Neural cell (in vitro differentiated cells): ENCODE results near the gene ARL4A. TPM values are rescaled to one million over a fixed set of nuclear protein-coding genes. Genes with fewer than 3 reads are reported as not detected.

Source experiments
- H2AFZ ChIP-seq: fragments of 200-600, 300-800 bp; sonication (generic), shearing (Covaris generic); 2 replicates; pipeline ENCODE4 v1.6.0; 2014; ENCODE audit warnings: low read depth, mild to moderate bottlenecking, antibody characterized with exemption, low read length, moderate library complexity
- H3F3A ChIP-seq: fragments of 200-600 bp; shearing (Covaris generic); 2 replicates; pipeline ENCODE4 v1.6.1; 2016; ENCODE audit warnings: mild to moderate bottlenecking, moderate library complexity, mixed read lengths, antibody characterized with exemption, low read length; ENCODE audit not compliant: insufficient read depth, poor library complexity, severe bottlenecking
- H3K27ac ChIP-seq: fragments of 200-600, 300-800 bp; sonication (generic), shearing (Covaris generic); 2 replicates; pipeline ENCODE4 v1.5.1; 2014; ENCODE audit warnings: mild to moderate bottlenecking, low read length, moderate library complexity
- H3K27me3 ChIP-seq: fragments of 300-800, 200-600 bp; sonication (generic), shearing (Covaris generic); 2 replicates; pipeline ENCODE4 v1.6.0; 2014; ENCODE audit warnings: mild to moderate bottlenecking, low read depth, low read length, moderate library complexity; ENCODE audit not compliant: insufficient read depth
- H3K36me3 ChIP-seq: fragments of 300-800, 200-600 bp; sonication (generic), shearing (Covaris generic); 2 replicates; pipeline ENCODE4 v1.5.1; 2014; ENCODE audit warnings: mild to moderate bottlenecking, antibody characterized with exemption, low read length, moderate library complexity; ENCODE audit not compliant: insufficient read depth
- H3K4me2 ChIP-seq: fragments of 300-800, 200-600 bp; sonication (generic), shearing (Covaris generic); 2 replicates; pipeline ENCODE4 v1.6.0; 2014; ENCODE audit warnings: mild to moderate bottlenecking, low read length
- H3K4me3 ChIP-seq: fragments of 300-800, 200-600 bp; sonication (generic), shearing (Covaris generic); 2 replicates; pipeline ENCODE4 v1.5.1; 2014; ENCODE audit warnings: mild to moderate bottlenecking, low read length, moderate library complexity
- H3K79me2 ChIP-seq: fragments of 200-600 bp; shearing (Covaris generic); replicated peaks from 2 replicates; pipeline ENCODE4 v1.6.0; 2014; ENCODE audit warnings: mild to moderate bottlenecking, low read length, moderate library complexity; ENCODE audit not compliant: insufficient read depth
- H3K9ac ChIP-seq: fragments of 300-800, 200-600 bp; sonication (generic), shearing (Covaris generic); 2 replicates; pipeline ENCODE4 v1.6.1; 2016; ENCODE audit warnings: mild to moderate bottlenecking, low read length, mixed read lengths
- H3K9me2 ChIP-seq: fragments of 200-600 bp; shearing (Covaris generic); 2 replicates; pipeline ENCODE4 v1.6.1; 2016; ENCODE audit warnings: mild to moderate bottlenecking, low read length, mixed read lengths; ENCODE audit not compliant: insufficient read depth
- H3K9me3 ChIP-seq: fragments of 200-600, 300-800 bp; sonication (generic), shearing (Covaris generic); 2 replicates; pipeline ENCODE4 v1.6.1; 2016; ENCODE audit warnings: mild to moderate bottlenecking, mixed run types, low read length, moderate library complexity, mixed read lengths
- H4K20me1 ChIP-seq: fragments of 200-600 bp; shearing (Covaris generic); 2 replicates; pipeline ENCODE4 v1.6.1; 2016; ENCODE audit warnings: mild to moderate bottlenecking, mixed run types; ENCODE audit not compliant: insufficient read depth
- CTCF ChIP-seq: fragments of 450-650 bp; IDR thresholded peaks from 2 replicates; pipeline ENCODE4 v1.5.1; 2014; ENCODE audit warnings: antibody characterized with exemption, mild to moderate bottlenecking, moderate library complexity; ENCODE audit not compliant: poor library complexity, severe bottlenecking
- EP300 ChIP-seq: fragments of 450-650 bp; conservative IDR thresholded peaks from 2 replicates; pipeline ENCODE4 v1.6.1; 2014; ENCODE audit warnings: antibody characterized with exemption, mild to moderate bottlenecking, moderate library complexity; ENCODE audit not compliant: poor library complexity, severe bottlenecking
- EZH2 ChIP-seq: fragments of 200-600, 300-800 bp; shearing (Covaris generic), sonication (generic); IDR thresholded peaks from 2 replicates; pipeline ENCODE4 v1.6.1; 2014; ENCODE audit warnings: antibody characterized with exemption, low read length, borderline replicate concordance, mild to moderate bottlenecking; ENCODE audit not compliant: insufficient read depth, poor library complexity, severe bottlenecking
- MXI1 ChIP-seq: fragments of 450-650 bp; conservative IDR thresholded peaks from 2 replicates; pipeline ENCODE4 v1.6.1; 2014; ENCODE audit warnings: antibody characterized with exemption, mild to moderate bottlenecking; ENCODE audit not compliant: poor library complexity, severe bottlenecking
- POLR2AphosphoS5 ChIP-seq: IDR thresholded peaks from 2 replicates; pipeline ENCODE4 v1.6.1; 2012
- RAD21 ChIP-seq: fragments of 450-650 bp; conservative IDR thresholded peaks from 2 replicates; pipeline ENCODE4 v1.6.1; 2014; ENCODE audit warnings: antibody characterized with exemption, mild to moderate bottlenecking, moderate library complexity
- REST ChIP-seq: IDR thresholded peaks from 2 replicates; pipeline ENCODE4 v1.6.1; 2012; ENCODE audit warnings: borderline replicate concordance
- SMC3 ChIP-seq: fragments of 450-650 bp; conservative IDR thresholded peaks from 2 replicates; pipeline ENCODE4 v1.6.1; 2014; ENCODE audit warnings: antibody characterized with exemption, mild to moderate bottlenecking, moderate library complexity; ENCODE audit not compliant: poor library complexity
- TAF1 ChIP-seq: IDR thresholded peaks from 2 replicates; pipeline ENCODE4 v1.6.1; 2012; ENCODE audit warnings: low read depth
- polyA plus RNA-seq: library from polyadenylated mRNA; depleted of rRNA; stranded (reverse); fragments of >200 nt; gene quantifications from 2 replicates; pipeline ENCODE4 v1.2.3, GENCODE V29; 2014

The ARL4A gene
- polyA plus RNA-seq, 1 donor from 2014 or later = 10.9 TPM

GRCh38 chr7:12708314-12708713 is 20.9 kb downstream of the ARL4A start:
- Histone ChIP-seq H4K20me1 (no peaks in the 10 kb centered on the region), H3K9ac (no peak overlapping the region), H2AFZ (no peak overlapping the region), H3K36me3 (no peaks in the 10 kb centered on the region), H3K27me3 (peaks cover 3% of the 10 kb centered on the region), H3F3A (no peaks in the 10 kb centered on the region), H3K9me3 (no peaks in the 10 kb centered on the region), H3K4me2 (no peak overlapping the region), H3K79me2 (no peaks in the 10 kb centered on the region), H3K27ac (no peak overlapping the region), H3K9me2 (no peaks in the 10 kb centered on the region), H3K4me3 (no peak overlapping the region)
- TF ChIP-seq POLR2AphosphoS5 (no peak), EP300 (no peak), EZH2 (no peak), SMC3 (no peak), MXI1 (no peak), RAD21 (no peak), CTCF (no peak), TAF1 (no peak), REST (no peak)

DNA sequence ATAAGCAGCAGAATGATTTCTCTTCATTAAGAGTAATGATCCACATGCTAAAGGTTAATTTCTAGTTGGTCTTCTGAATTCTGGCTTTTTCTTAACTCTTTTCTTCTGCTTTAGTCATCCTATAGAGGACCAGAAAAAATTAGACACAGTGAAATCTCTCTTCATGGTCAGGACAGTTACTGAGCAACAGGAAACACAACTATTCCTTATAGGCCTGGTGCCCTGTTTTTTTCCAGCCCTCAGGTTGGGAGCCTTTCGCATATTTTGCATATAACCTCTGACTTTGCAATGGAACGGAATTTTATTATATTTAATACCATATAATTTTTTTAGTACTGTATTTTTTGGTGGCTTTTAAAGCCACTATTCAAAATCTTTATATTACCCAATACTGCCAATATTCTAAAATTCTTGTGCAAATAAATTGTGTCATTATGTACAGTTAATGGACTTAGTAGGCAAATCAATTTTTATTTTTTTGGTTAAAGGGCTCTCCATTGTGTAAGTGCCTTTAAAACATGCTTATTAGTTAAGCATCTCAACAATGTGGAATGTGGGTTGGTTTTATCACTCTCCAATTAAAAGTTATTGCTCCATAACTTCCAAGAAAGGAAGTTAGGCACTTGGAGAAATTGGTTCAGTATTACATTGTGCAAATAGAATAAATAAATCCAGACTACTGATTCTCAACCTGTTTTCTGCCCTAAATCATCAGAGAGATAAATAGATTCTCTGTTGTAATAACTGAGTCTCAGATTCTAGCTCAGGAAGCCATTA is 22.5 kb downstream of the ARL4A start:
- Histone ChIP-seq H3K9ac (no peak overlapping the region), H3K27me3 (peaks cover 6% of the 10 kb centered on the region), H3K27ac (no peak overlapping the region), H3K36me3 (no peaks in the 10 kb centered on the region), H3K9me2 (no peaks in the 10 kb centered on the region), H3K4me2 (no peak overlapping the region), H3F3A (no peaks in the 10 kb centered on the region), H3K4me3 (no peak overlapping the region), H3K79me2 (no peaks in the 10 kb centered on the region), H2AFZ (no peak overlapping the region), H3K9me3 (no peaks in the 10 kb centered on the region), H4K20me1 (no peaks in the 10 kb centered on the region)
- TF ChIP-seq REST = no peak
